ENCODE results near the gene KCNC4.

GRCh38 chr1:110203021-110203661 lies 7.0 kb upstream of the KCNC4 start:
- TF ChIP-seq POLR2AphosphoS5 (IDR thresholded peaks at IDR 0.05) (no peak), CTCF (IDR thresholded peaks at IDR 0.05) (peak in 5 of 7 experiments; percentile 81 to 91 (median 88)), EP300 (IDR thresholded peaks at IDR 0.05) (no peak), POLR2A (IDR thresholded peaks at IDR 0.05) (no peak)

All from stomach (tissue), 4 donors.